OCI-LY3 (cell line): ENCODE data around the gene FANK1.

Experiments
- EZH2phosphoT487 ChIP-seq: fragments of 200-600 bp; shearing (Covaris generic); IDR thresholded peaks from 2 replicates; pipeline ENCODE4 v1.6.1; 2018; ENCODE audit warnings: antibody characterized with exemption, mixed run types, low read depth
- TF ChIP-seq, protein P1 (sequence below): fragments of 200-600, 300-600 bp; sonication (generic); IDR thresholded peaks from 2 replicates; pipeline ENCODE4 v1.5.1; 2014; ENCODE audit warnings: antibody characterized with exemption, low read length, low read depth

DNA sequence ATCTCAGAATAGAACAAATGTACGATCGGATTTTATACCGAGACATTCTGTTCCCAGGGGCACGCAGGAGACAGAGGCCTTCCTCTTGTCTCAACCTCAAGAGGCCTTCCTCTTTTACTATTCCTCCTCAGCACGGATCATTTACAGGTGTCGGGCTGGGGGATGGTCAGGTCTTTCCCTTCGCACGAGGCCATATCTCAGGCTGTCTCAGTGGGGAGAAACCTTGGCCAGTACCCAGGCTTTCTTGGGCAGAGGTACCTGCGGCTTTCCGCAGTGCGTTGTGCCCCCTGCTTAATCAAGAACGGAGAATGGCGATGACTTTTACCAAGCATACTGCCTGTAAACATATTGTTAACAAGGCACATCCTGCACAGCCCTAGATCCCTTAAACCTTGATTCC lies 44.2 kb downstream of the FANK1 start:
- TF ChIP-seq, protein P1, sequence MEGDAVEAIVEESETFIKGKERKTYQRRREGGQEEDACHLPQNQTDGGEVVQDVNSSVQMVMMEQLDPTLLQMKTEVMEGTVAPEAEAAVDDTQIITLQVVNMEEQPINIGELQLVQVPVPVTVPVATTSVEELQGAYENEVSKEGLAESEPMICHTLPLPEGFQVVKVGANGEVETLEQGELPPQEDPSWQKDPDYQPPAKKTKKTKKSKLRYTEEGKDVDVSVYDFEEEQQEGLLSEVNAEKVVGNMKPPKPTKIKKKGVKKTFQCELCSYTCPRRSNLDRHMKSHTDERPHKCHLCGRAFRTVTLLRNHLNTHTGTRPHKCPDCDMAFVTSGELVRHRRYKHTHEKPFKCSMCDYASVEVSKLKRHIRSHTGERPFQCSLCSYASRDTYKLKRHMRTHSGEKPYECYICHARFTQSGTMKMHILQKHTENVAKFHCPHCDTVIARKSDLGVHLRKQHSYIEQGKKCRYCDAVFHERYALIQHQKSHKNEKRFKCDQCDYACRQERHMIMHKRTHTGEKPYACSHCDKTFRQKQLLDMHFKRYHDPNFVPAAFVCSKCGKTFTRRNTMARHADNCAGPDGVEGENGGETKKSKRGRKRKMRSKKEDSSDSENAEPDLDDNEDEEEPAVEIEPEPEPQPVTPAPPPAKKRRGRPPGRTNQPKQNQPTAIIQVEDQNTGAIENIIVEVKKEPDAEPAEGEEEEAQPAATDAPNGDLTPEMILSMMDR, result no peak
- no peak for TF ChIP-seq EZH2phosphoT487
